Tibial nerve (tissue), 4 donors: ENCODE results near the gene ATOSB. TPM values are rescaled to one million over a fixed set of nuclear protein-coding genes. Genes with fewer than 3 reads are reported as not detected.

ENCODE experiments used
- DNase-seq, 2 donors: peaks; one replicate each; pipeline ENCODE4 v3.0.0-alpha.2; 2019; ENCODE audit warnings: low spot score in 2 of 2
- H3K27ac ChIP-seq, 4 donors: fragments of 200-600 bp; sonication (generic) in 3 of 4; one replicate each; pipeline ENCODE4 v1.5.1; 2017 to 2019; ENCODE audit warnings: mild to moderate bottlenecking in 1 of 4
- H3K27me3 ChIP-seq, 2 donors: fragments of 200-600 bp; sonication (generic) in 1 of 2; one replicate each; pipeline versions ENCODE4 v1.5.1 to v1.6.0; 2017 to 2019
- H3K36me3 ChIP-seq, 3 donors: fragments of 200-600 bp; sonication (generic); one replicate each; pipeline ENCODE4 v1.5.1; 2018 to 2019
- H3K4me1 ChIP-seq, 4 donors: fragments of 200-600 bp; sonication (generic) in 3 of 4; one replicate each; pipeline ENCODE4 v1.5.1; 2017 to 2019
- H3K4me3 ChIP-seq, 4 donors: fragments of 200-600 bp; sonication (generic) in 3 of 4; one replicate each; pipeline ENCODE4 v1.5.1; 2017 to 2019; ENCODE audit warnings: mild to moderate bottlenecking in 1 of 4, moderate library complexity in 1 of 4
- H3K9me3 ChIP-seq, 4 donors: fragments of 200-600 bp; sonication (generic) in 3 of 4; one replicate each; pipeline ENCODE4 v1.5.1; 2017 to 2019
- CTCF ChIP-seq, 5 experiments: fragments of 200-600 bp in 3 of 5; fragments of 450-650 bp in 2 of 5; sonication (generic) in 3 of 5; IDR thresholded peaks; one replicate each; pipeline ENCODE4 v1.5.1; 2016 to 2019; ENCODE audit warnings: antibody characterized with exemption in 5 of 5, mild to moderate bottlenecking in 3 of 5, moderate library complexity in 2 of 5
- EP300 ChIP-seq, 2 donors: sonication (generic); formaldehyde crosslinking; IDR thresholded peaks; one replicate each; pipeline ENCODE4 v1.6.1; 2017; ENCODE audit warnings: antibody characterized with exemption in 2 of 2, mild to moderate bottlenecking in 1 of 2
- POLR2A ChIP-seq, 2 donors: fragments of 450-650 bp; IDR thresholded peaks; one replicate each; pipeline ENCODE4 v1.6.1; 2017; ENCODE audit warnings: antibody characterized with exemption in 2 of 2, mild to moderate bottlenecking in 2 of 2, moderate library complexity in 2 of 2
- WGBS, 2 donors: methylation state at CpG; one replicate each; pipeline ENCODE4 v1.1.5; 2018; 5-methylcytosine and 5-hydroxymethylcytosine counted together
- total RNA-seq, 4 donors: library from RNA; depleted of rRNA; stranded (reverse); fragments of >200 nt; gene quantifications; one replicate each; pipeline ENCODE4 v1.1.0, GENCODE V29; 2016

Gene ATOSB
- total RNA-seq, 4 donors from 2014 or later = 13.3 to 19.5 (median 14.7) TPM

GRCh38 chr9:35142037-35142436 is 26.4 kb upstream of the ATOSB start:
- TF ChIP-seq CTCF (IDR thresholded peaks at IDR 0.05) = no peak
- TF ChIP-seq EP300 (IDR thresholded peaks at IDR 0.05) = no peak
- no peak for TF ChIP-seq POLR2A (IDR thresholded peaks at IDR 0.05)
- no peak for DNase-seq

GRCh38 chr9:35140093-35140492 is 24.4 kb upstream of the ATOSB start:
- no peak for DNase-seq
- peaks cover 0 to 35% (median 6%) of the 10 kb centered on the region in 4 donors for H3K9me3 ChIP-seq
- 81 to 86% methylated on average over 2 of the region's 2 CpGs for WGBS, 2 donors
- no peaks in the 10 kb centered on the region for H3K27me3 ChIP-seq
- H3K4me3 ChIP-seq = no peak overlapping the region
- TF ChIP-seq EP300 (IDR thresholded peaks at IDR 0.05) (no peak), POLR2A (IDR thresholded peaks at IDR 0.05) (no peak), CTCF (IDR thresholded peaks at IDR 0.05) (no peak)
- no peak overlapping the region for H3K27ac ChIP-seq
- no peaks in the 10 kb centered on the region for H3K36me3 ChIP-seq
- no peaks in the 10 kb centered on the region for H3K4me1 ChIP-seq

More at GRCh38 chr9:35142037-35142436, 26.4 kb upstream of the ATOSB start:
- Histone ChIP-seq H3K4me1 (no peaks in the 10 kb centered on the region), H3K27me3 (no peaks in the 10 kb centered on the region), H3K27ac (no peak overlapping the region), H3K4me3 (no peak overlapping the region), H3K9me3 (peaks cover 0 to 48% (median 6%) of the 10 kb centered on the region in 4 donors), H3K36me3 (no peaks in the 10 kb centered on the region)
- WGBS, 2 donors = 88 to 94% methylated on average over 5 of the region's 5 CpGs

GRCh38 chr9:35136866-35137265 is 21.2 kb upstream of the ATOSB start:
- Histone ChIP-seq H3K9me3 (peaks cover 0 to 12% (median 2%) of the 10 kb centered on the region in 4 donors), H3K27ac (no peak overlapping the region), H3K27me3 (no peaks in the 10 kb centered on the region), H3K36me3 (no peaks in the 10 kb centered on the region), H3K4me1 (no peaks in the 10 kb centered on the region), H3K4me3 (no peak overlapping the region)
- DNase-seq = no peak
- 72 to 77% methylated on average over 8 of the region's 8 CpGs for WGBS, 2 donors
- TF ChIP-seq POLR2A (IDR thresholded peaks at IDR 0.05) (no peak), EP300 (IDR thresholded peaks at IDR 0.05) (no peak), CTCF (IDR thresholded peaks at IDR 0.05) (no peak)

GRCh38 chr9:35135988-35136387 is 20.3 kb upstream of the ATOSB start:
- DNase-seq = no peak

GRCh38 chr9:35134920-35135319 is 19.3 kb upstream of the ATOSB start:
- Histone ChIP-seq H3K27ac (no peak overlapping the region), H3K36me3 (no peaks in the 10 kb centered on the region), H3K4me1 (no peaks in the 10 kb centered on the region), H3K9me3 (no peaks in the 10 kb centered on the region), H3K27me3 (no peaks in the 10 kb centered on the region), H3K4me3 (no peak overlapping the region)
- DNase-seq = no peak
- no peak for TF ChIP-seq CTCF (IDR thresholded peaks at IDR 0.05)
- no peak for TF ChIP-seq EP300 (IDR thresholded peaks at IDR 0.05)
- no peak for TF ChIP-seq POLR2A (IDR thresholded peaks at IDR 0.05)
- 78 to 81% methylated on average over 6 of the region's 6 CpGs for WGBS, 2 donors

More at GRCh38 chr9:35135988-35136387, 20.3 kb upstream of the ATOSB start:
- H3K4me1 ChIP-seq = no peaks in the 10 kb centered on the region
- TF ChIP-seq CTCF (IDR thresholded peaks at IDR 0.05) (no peak), EP300 (IDR thresholded peaks at IDR 0.05) (no peak), POLR2A (IDR thresholded peaks at IDR 0.05) (no peak)
- no peaks in the 10 kb centered on the region for H3K36me3 ChIP-seq
- H3K4me3 ChIP-seq = no peak overlapping the region
- H3K27ac ChIP-seq = no peak overlapping the region
- no peaks in the 10 kb centered on the region for H3K27me3 ChIP-seq
- H3K9me3 ChIP-seq = peaks cover 0 to 3% (median 0%) of the 10 kb centered on the region in 4 donors
- WGBS, 2 donors = 88 to 95% methylated on average over 7 of the region's 7 CpGs
